Breast epithelium (tissue), 3 donors: ENCODE results near the gene EDEM2.

Source experiments
- POLR2A ChIP-seq: fragments of 450-650 bp; IDR thresholded peaks from one replicate; pipeline ENCODE4 v1.6.1; 2016; ENCODE audit warnings: antibody characterized with exemption, mild to moderate bottlenecking, moderate library complexity
- TF ChIP-seq, protein P1 (sequence below), 3 donors: fragments of 450-650 bp; IDR thresholded peaks; one replicate each; pipeline ENCODE4 v1.5.1; 2016 to 2017; ENCODE audit warnings: antibody characterized with exemption in 3 of 3, mild to moderate bottlenecking in 3 of 3, moderate library complexity in 3 of 3

DNA sequence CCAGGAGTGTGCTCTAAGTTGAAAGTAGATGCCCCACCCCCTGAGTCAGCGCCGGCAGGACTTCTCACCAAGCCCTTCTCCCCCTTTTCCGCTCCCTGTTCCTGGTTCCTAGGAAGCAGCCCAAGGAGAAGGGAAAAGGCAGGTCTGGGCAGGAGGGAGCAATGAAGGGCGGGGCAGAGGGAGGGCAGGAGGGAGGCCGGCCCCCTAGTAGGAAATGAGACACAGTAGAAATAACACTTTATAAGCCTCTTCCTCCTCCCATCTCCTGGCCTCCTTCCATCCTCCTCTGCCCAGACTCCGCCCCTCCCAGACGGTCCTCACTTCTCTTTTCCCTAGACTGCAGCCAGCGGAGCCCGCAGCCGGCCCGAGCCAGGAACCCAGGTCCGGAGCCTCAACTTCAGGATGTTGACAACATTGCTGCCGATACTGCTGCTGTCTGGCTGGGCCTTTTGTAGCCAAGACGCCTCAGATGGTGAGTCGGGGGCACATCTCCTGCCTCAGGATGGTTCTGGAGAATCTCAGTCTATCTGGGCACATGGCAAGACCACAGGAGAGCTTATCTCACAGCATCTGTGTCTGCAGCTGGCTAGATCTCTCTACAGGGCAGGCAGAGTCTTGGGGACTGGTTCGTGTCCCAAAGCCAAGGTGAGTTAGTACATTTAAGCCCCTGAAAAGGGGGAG is 24.8 kb upstream of the EDEM2 start, which contains the start of gene PROCR:
- TF ChIP-seq, protein P1, sequence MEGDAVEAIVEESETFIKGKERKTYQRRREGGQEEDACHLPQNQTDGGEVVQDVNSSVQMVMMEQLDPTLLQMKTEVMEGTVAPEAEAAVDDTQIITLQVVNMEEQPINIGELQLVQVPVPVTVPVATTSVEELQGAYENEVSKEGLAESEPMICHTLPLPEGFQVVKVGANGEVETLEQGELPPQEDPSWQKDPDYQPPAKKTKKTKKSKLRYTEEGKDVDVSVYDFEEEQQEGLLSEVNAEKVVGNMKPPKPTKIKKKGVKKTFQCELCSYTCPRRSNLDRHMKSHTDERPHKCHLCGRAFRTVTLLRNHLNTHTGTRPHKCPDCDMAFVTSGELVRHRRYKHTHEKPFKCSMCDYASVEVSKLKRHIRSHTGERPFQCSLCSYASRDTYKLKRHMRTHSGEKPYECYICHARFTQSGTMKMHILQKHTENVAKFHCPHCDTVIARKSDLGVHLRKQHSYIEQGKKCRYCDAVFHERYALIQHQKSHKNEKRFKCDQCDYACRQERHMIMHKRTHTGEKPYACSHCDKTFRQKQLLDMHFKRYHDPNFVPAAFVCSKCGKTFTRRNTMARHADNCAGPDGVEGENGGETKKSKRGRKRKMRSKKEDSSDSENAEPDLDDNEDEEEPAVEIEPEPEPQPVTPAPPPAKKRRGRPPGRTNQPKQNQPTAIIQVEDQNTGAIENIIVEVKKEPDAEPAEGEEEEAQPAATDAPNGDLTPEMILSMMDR (IDR thresholded peaks at IDR 0.05), result no peak
- no peak for TF ChIP-seq POLR2A
